K562 (cell line): Measurements from ENCODE around the gene SLC9B2. TPM values are rescaled to one million over a fixed set of nuclear protein-coding genes. Genes with fewer than 3 reads are reported as not detected.
A peak's percentile ranks its signal among the peaks of the same experiment; 100 is the strongest.

Experiments
- ATAC-seq: fragments of 200-7000 bp; cut with Tn5 transposase; 3 replicates; pipeline ENCODE4 v1.9.1; 2020; ENCODE audit warnings: moderate library complexity
- Bru-seq: library from RNA; stranded (reverse); fragments of 400-500 nt; gene quantifications from one replicate; lab custom pipeline; 2021; lab: Mats Ljungman, UMichigan
- BruChase-seq, 2 experiments: library from RNA; stranded (reverse); fragments of 400-500 nt; gene quantifications; one replicate each; lab custom pipeline; 2021; lab: Mats Ljungman, UMichigan
- BruUV-seq: library from RNA; stranded (reverse); fragments of 400-500 nt; replicated peaks from 2 replicates; lab custom pipeline; 2021; lab: Mats Ljungman, UMichigan
- CTCF ChIA-PET: fragments of 300-600 bp; formaldehyde crosslinking; extraction: SDS; loops from one replicate; lab custom pipeline; 2021; ENCODE audit warnings: low intra/inter-chr PET ratio; lab: Yijun Ruan, JAX
- POLR2A ChIA-PET: fragments of 300-600, 350-650 bp; sonication (Branson Sonifier 250); formaldehyde crosslinking; extraction: SDS; loops from one replicate; lab custom pipeline; 2021; ENCODE audit warnings: antibody characterized with exemption, inconsistent platforms; lab: Yijun Ruan, JAX
- DNase-seq, 4 experiments: peaks; one replicate each; pipeline versions ENCODE4 v3.0.0 to v3.0.0-alpha.2; 2011 to 2018; ENCODE audit warnings: low spot score in 3 of 4, mixed read lengths in 3 of 4; ENCODE audit errors: extremely low read depth in 1 of 4
- FAIRE-seq: peaks from 2 replicates; lab custom pipeline; 2011; peaks lifted over from hg19 to GRCh38; lab: Jason Lieb, UNC
- H2AFZ ChIP-seq: 2 replicates; pipeline ENCODE4 v1.6.0; 2011; ENCODE audit warnings: low read depth, low read length, control low read depth, inconsistent platforms
- H3K27ac ChIP-seq: fragments of 200-600 bp; 3 replicates; pipeline ENCODE4 v1.8.0; 2011; ENCODE audit warnings: low read depth, mild to moderate bottlenecking, control low read depth, inconsistent platforms, low read length, moderate library complexity, mixed read lengths; ENCODE audit errors: extremely low read depth
- H3K27me3 ChIP-seq, 2 experiments: fragments of 300-600 bp in 1 of 2; 2 replicates in 1 of 2; 3 replicates in 1 of 2; pipeline versions ENCODE4 v1.6.0 to v1.8.0; 2011; ENCODE audit warnings: inconsistent platforms in 2 of 2, low read length in 2 of 2, mild to moderate bottlenecking in 1 of 2, mixed read lengths in 1 of 2, moderate library complexity in 1 of 2; ENCODE audit not compliant: control insufficient read depth in 2 of 2, insufficient read depth in 2 of 2
- H3K36me3 ChIP-seq: fragments of 300-600 bp; 3 replicates; pipeline ENCODE4 v1.8.0; 2011; ENCODE audit warnings: mild to moderate bottlenecking, low read length, inconsistent platforms; ENCODE audit not compliant: control insufficient read depth, insufficient read depth
- H3K4me1 ChIP-seq, 2 experiments: fragments of 200-600 bp in 1 of 2; replicated peaks in 1 of 2; 2 replicates in 1 of 2; 3 replicates in 1 of 2; pipeline versions ENCODE4 v1.5.1 to v1.8.0; 2011; ENCODE audit warnings: inconsistent platforms in 2 of 2, low read length in 2 of 2, mild to moderate bottlenecking in 1 of 2, mixed read lengths in 1 of 2, moderate library complexity in 1 of 2; ENCODE audit not compliant: control insufficient read depth in 2 of 2, insufficient read depth in 2 of 2
- H3K4me2 ChIP-seq: 2 replicates; pipeline ENCODE4 v1.6.1; 2011; ENCODE audit warnings: low read length, control low read depth, inconsistent platforms, mixed read lengths; ENCODE audit not compliant: insufficient read depth
- H3K4me3 ChIP-seq: fragments of 200-600 bp; sonication (generic), shearing (Covaris generic); 2 replicates; pipeline ENCODE4 v1.5.1; 2016; ENCODE audit warnings: control low read depth, inconsistent platforms
- H3K79me2 ChIP-seq: fragments of 200-600 bp; 3 replicates; pipeline ENCODE4 v1.8.0; 2011; ENCODE audit warnings: low read length, inconsistent platforms; ENCODE audit not compliant: control insufficient read depth, insufficient read depth
- H3K9ac ChIP-seq, 2 experiments: 2 replicates each; pipeline versions ENCODE4 v1.6.0 to v1.6.1; 2011; ENCODE audit warnings: low read depth in 2 of 2, low read length in 2 of 2, control low read depth in 1 of 2, inconsistent platforms in 1 of 2, mild to moderate bottlenecking in 1 of 2, mixed read lengths in 1 of 2; ENCODE audit not compliant: insufficient read depth in 1 of 2
- H3K9me1 ChIP-seq: one replicate; pipeline ENCODE4 v1.6.0; 2011; ENCODE audit warnings: inconsistent platforms, mild to moderate bottlenecking, low read length, moderate library complexity; ENCODE audit not compliant: control insufficient read depth, insufficient read depth
- H3K9me3 ChIP-seq: replicated peaks from 2 replicates; pipeline ENCODE4 v1.5.1; 2011; ENCODE audit warnings: low read depth, low read length, inconsistent platforms; ENCODE audit not compliant: control insufficient read depth, insufficient read depth
- H4K20me1 ChIP-seq: replicated peaks from 2 replicates; pipeline ENCODE4 v1.6.1; 2011; ENCODE audit warnings: low read length, inconsistent platforms, mixed read lengths; ENCODE audit not compliant: control insufficient read depth, insufficient read depth
- ATF4 ChIP-seq: fragments of 450-650 bp; formaldehyde crosslinking; IDR thresholded peaks from 2 replicates; pipeline ENCODE4 v1.4.0; 2022; ENCODE audit warnings: mild to moderate bottlenecking, moderate library complexity
- ELK3 ChIP-seq: fragments of 450-650 bp; formaldehyde crosslinking; IDR thresholded peaks from 2 replicates; pipeline ENCODE4 v1.4.0; 2020; ENCODE audit warnings: mild to moderate bottlenecking
- ILK ChIP-seq: fragments of 450-650 bp; IDR thresholded peaks from 2 replicates; pipeline ENCODE4 v1.6.1; 2016; ENCODE audit warnings: missing genetic modification characterization, low read depth, mild to moderate bottlenecking, missing compliant biosample characterization, moderate library complexity, borderline replicate concordance
- IRF2 ChIP-seq: sonication (generic); formaldehyde crosslinking; IDR thresholded peaks from 2 replicates; pipeline ENCODE4 v1.8.1; 2022; ENCODE audit warnings: mild to moderate bottlenecking, missing genetic modification reagents
- ZBTB9 ChIP-seq: fragments of 450-650 bp; formaldehyde crosslinking; IDR thresholded peaks from 2 replicates; pipeline ENCODE4 v1.4.0; 2020; ENCODE audit warnings: mild to moderate bottlenecking, moderate library complexity
- ZNF239 ChIP-seq: fragments of 250-450 bp; sonication (Bioruptor Pico); IDR thresholded peaks from 2 replicates; pipeline ENCODE4 v1.4.0; 2020; ENCODE audit warnings: mild to moderate bottlenecking
- ZNF668 ChIP-seq: fragments of 250-450 bp; sonication (Bioruptor Pico); IDR thresholded peaks from 2 replicates; pipeline ENCODE4 v1.8.0; 2022; ENCODE audit warnings: mild to moderate bottlenecking, inconsistent platforms
- WGBS: fragments of 100-300 bp; shearing (Covaris generic); methylation state at CpG from one replicate; pipeline ENCODE4 v1.1.6; 2016; ENCODE audit warnings: low coverage, mixed read lengths; ENCODE audit not compliant: insufficient coverage; ENCODE audit errors: missing lambda C conversion rate; 5-methylcytosine and 5-hydroxymethylcytosine counted together
- in situ Hi-C: fragments of 300-500 bp; cut with MboI; formaldehyde crosslinking; loops from 4 replicates; pipeline ENCODE4 v1.15.0; 2018; ENCODE audit warnings: inconsistent platforms, mixed read lengths
- intact Hi-C: fragments of 100-400 bp; cut with micrococcal nuclease; formaldehyde crosslinking; loops from 2 replicates; pipeline ENCODE4 v1.14.2; 2022
- long read RNA-seq, 3 experiments: library from polyadenylated mRNA in 2 of 3; library from RNA in 1 of 3; unstranded in 2 of 3; stranded (forward) in 1 of 3; transcript quantifications; one replicate each; pipeline ENCODE4 v2.0.0, GENCODE V29; 2019 to 2022
- polyA minus RNA-seq, 3 experiments: library from RNA; depleted of rRNA, polyadenylated mRNA; stranded (reverse); fragments of >200 nt; gene quantifications; 2 replicates each; pipeline ENCODE4 v1.2.3, GENCODE V29; 2011
- polyA plus RNA-seq, 8 experiments: library from polyadenylated mRNA; depleted of rRNA in 4 of 8; stranded (reverse) in 5 of 8; unstranded in 3 of 8; fragments of >200 nt; fragmentation: Nextera tagmentation in 2 of 8; fragmentation: Illumina TruSeq in 1 of 8; extraction: Ambion mirVana in 2 of 8; extraction: Trizol in 1 of 8; gene quantifications; 2 replicates each; pipeline versions ENCODE4 v1.2.1 to v1.2.3, GENCODE V29; 2011 to 2014; ENCODE audit warnings: inconsistent platforms in 1 of 8, missing spikeins in 1 of 8
- total RNA-seq, 7 experiments: library from RNA; depleted of rRNA in 6 of 7; stranded (reverse); fragments of >200 nt in 6 of 7; fragmentation: Illumina TruSeq in 2 of 7; extraction: Trizol in 2 of 7; gene quantifications; 2 replicates each; pipeline versions ENCODE4 v1.2.1 to v1.2.3, GENCODE V29; 2011 to 2021; ENCODE audit warnings: low replicate concordance in 1 of 7
- TF ChIP-seq, protein P1 (sequence below): fragments of 250-450 bp; sonication (Bioruptor Pico); IDR thresholded peaks from 2 replicates; pipeline ENCODE4 v1.5.0; 2022; ENCODE audit warnings: mild to moderate bottlenecking
- TF ChIP-seq, protein P2 (sequence below): IDR thresholded peaks from 3 replicates; pipeline ENCODE4 v1.6.1; 2011; ENCODE audit warnings: borderline replicate concordance, mild to moderate bottlenecking; ENCODE audit not compliant: insufficient read length, insufficient read depth

Gene SLC9B2
- total RNA-seq (2011; cell fraction: chromatin; rRNA removed; ENCODE audit: low replicate concordance), result 9.8 and 17.5 TPM in 2 replicates
- total RNA-seq (2011; cell fraction: nucleolus; rRNA removed), result 7.9 and 8.5 TPM in 2 replicates
- total RNA-seq (2011; cell fraction: nucleoplasm; rRNA removed), result 10.6 and 18.2 TPM in 2 replicates
- total RNA-seq (2014; rRNA removed), result 11.4 and 13.5 TPM in 2 replicates
- 13.4 and 14.0 TPM in 2 replicates for total RNA-seq (2014; rRNA removed; fragmentation: Illumina TruSeq; extraction: Trizol)
- 11.3 and 11.4 TPM in 2 replicates for total RNA-seq (2015; rRNA removed; fragmentation: Illumina TruSeq; extraction: Trizol)
- 14.6 and 15.0 TPM in 2 replicates for total RNA-seq (2021)
- 7.6 and 10.2 TPM in 2 replicates for polyA plus RNA-seq (2011; rRNA removed)
- polyA plus RNA-seq (2011; cell fraction: cytosol; rRNA removed), result 5.2 and 6.0 TPM in 2 replicates
- polyA plus RNA-seq (2011; cell fraction: nucleus; rRNA removed), result 8.2 and 8.7 TPM in 2 replicates
- 8.5 and 10.6 TPM in 2 replicates for polyA plus RNA-seq (2012)
- polyA plus RNA-seq (2014; fragmentation: Illumina TruSeq; extraction: Trizol), result 13.3 TPM in 2 replicates
- polyA plus RNA-seq (2014; fragmentation: Nextera tagmentation; extraction: Ambion mirVana), result 1 to 10 TPM; 6.6 to 8.3 TPM
- 10.5 and 13.5 TPM in 2 replicates for polyA plus RNA-seq (2014; rRNA removed)
- polyA minus RNA-seq (2011; rRNA and poly(A)+ RNA removed), result 16.3 and 17.4 TPM in 2 replicates
- 4.3 and 8.2 TPM in 2 replicates for polyA minus RNA-seq (2011; cell fraction: cytosol; rRNA and poly(A)+ RNA removed)
- 11.0 and 14.1 TPM in 2 replicates for polyA minus RNA-seq (2011; cell fraction: nucleus; rRNA and poly(A)+ RNA removed)
- Bru-seq, nascent RNA, result percentile 63 among the genes with signal in this experiment
- percentile 64 among the genes with signal in this experiment for BruChase-seq, experiment 1, labeled RNA remaining after a 2-hour chase
- BruChase-seq, experiment 2, labeled RNA remaining after a 6-hour chase, result percentile 62 among the genes with signal in this experiment
- long read RNA-seq, experiment 1, transcript SLC9B2-206 (4 exons, 824 nt), result major isoform, 7 of 23 reads
- long read RNA-seq, experiment 1, partial matches to known transcripts, result 5 of 23 reads
- long read RNA-seq, experiment 1, other reads (novel, unspliced or antisense), result 7 of 23 reads
- long read RNA-seq, experiment 2, partial matches to known transcripts, result 1 of 11 reads
- long read RNA-seq, experiment 2, other reads (novel, unspliced or antisense), result 6 of 11 reads
- long read RNA-seq, experiment 3, partial matches to known transcripts, result 0 of 8 reads
- long read RNA-seq, experiment 3, other reads (novel, unspliced or antisense), result 4 of 8 reads

DNA sequence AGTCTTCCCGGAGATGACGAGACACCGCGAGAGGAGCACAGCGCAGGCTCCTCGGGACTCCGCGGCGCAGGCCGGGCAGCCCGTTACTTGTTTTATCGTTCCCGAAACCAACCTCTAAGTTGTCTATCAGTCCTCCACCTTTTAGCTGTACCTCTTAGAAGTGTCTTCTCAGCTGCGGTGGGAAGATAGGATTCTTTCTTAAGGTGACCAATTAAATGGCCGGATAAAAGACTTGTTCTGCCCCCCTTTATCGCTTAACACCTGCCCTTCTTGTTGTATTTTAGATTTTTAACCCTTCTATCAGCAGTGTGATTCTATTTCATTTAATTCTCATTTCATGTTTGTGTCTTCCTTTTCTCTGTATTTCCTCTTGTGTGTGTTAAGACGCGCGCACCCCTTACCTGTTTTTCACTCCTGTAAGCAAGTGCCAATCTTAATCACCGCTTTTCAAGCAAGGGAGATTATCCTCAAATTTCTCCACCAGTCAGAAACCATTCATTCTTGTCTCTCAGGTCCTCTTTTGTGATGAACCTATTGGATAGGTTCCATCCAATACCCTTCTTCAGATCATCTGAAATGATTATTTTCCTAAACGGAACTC is at the start of gene SLC9B2:
TSS of gene SLC9B2 (minus strand) at position 15 of the 601 bp plus-strand sequence. CDS start 9,211 bp downstream, outside the sequence.
- in situ Hi-C loops, result no loop called here
- FAIRE-seq, result peak; percentile 29
- POLR2A ChIA-PET, result no interaction called here
- TF ChIP-seq ZNF239 (CRISPR knock-in tag), result no peak
- no peak for TF ChIP-seq ELK3 (CRISPR knock-in tag)
- TF ChIP-seq, protein P1, sequence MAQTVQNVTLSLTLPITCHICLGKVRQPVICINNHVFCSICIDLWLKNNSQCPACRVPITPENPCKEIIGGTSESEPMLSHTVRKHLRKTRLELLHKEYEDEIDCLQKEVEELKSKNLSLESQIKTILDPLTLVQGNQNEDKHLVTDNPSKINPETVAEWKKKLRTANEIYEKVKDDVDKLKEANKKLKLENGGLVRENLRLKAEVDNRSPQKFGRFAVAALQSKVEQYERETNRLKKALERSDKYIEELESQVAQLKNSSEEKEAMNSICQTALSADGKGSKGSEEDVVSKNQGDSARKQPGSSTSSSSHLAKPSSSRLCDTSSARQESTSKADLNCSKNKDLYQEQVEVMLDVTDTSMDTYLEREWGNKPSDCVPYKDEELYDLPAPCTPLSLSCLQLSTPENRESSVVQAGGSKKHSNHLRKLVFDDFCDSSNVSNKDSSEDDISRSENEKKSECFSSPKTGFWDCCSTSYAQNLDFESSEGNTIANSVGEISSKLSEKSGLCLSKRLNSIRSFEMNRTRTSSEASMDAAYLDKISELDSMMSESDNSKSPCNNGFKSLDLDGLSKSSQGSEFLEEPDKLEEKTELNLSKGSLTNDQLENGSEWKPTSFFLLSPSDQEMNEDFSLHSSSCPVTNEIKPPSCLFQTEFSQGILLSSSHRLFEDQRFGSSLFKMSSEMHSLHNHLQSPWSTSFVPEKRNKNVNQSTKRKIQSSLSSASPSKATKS (CRISPR knock-in tag), result no peak
- no peak for TF ChIP-seq ZBTB9 (CRISPR knock-in tag)
- TF ChIP-seq, protein P2, sequence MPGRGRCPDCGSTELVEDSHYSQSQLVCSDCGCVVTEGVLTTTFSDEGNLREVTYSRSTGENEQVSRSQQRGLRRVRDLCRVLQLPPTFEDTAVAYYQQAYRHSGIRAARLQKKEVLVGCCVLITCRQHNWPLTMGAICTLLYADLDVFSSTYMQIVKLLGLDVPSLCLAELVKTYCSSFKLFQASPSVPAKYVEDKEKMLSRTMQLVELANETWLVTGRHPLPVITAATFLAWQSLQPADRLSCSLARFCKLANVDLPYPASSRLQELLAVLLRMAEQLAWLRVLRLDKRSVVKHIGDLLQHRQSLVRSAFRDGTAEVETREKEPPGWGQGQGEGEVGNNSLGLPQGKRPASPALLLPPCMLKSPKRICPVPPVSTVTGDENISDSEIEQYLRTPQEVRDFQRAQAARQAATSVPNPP, result no peak
- no peak for TF ChIP-seq ILK
- TF ChIP-seq ATF4, result no peak
- TF ChIP-seq IRF2 (CRISPR knock-in tag), result no peak
- no peak for TF ChIP-seq ZNF668

More for the DNA sequence above, at the start of gene SLC9B2:
- peak within 1 kb of the TSS; percentile 79 to 94 for H3K9ac ChIP-seq
- DNase-seq (peak in 2 of 4 experiments; percentile 65 to 74), ATAC-seq (peak; percentile 88)
- intact Hi-C loops, result loop anchor here (5.0 kb wide), 1 partner anchor 250 kb away; the partner anchor contains the start of gene UBE2D3
- H3K27me3 ChIP-seq, result no peaks in the 10 kb centered on the region
- BruUV-seq, result TSS peak; percentile 64
- H3K27ac ChIP-seq, result peak within 1 kb of the TSS; percentile 80
- no peaks in the 10 kb centered on the region for H3K9me3 ChIP-seq
- no peaks in the 10 kb centered on the region for H3K9me1 ChIP-seq
- H3K36me3 ChIP-seq, result no peaks in the 10 kb centered on the region
- peak within 1 kb of the TSS; percentile 89 for H2AFZ ChIP-seq
- peak within 1 kb of the TSS; percentile 79 for H3K4me2 ChIP-seq
- no peaks in the 10 kb centered on the region for H4K20me1 ChIP-seq
- H3K4me3 ChIP-seq, result peak within 1 kb of the TSS; percentile 54
- 9% methylated on average over 21 of the region's 21 CpGs for WGBS
- CTCF ChIA-PET, result no interaction called here
- peaks cover 21% of the 10 kb centered on the region; the same call in 2 of the 3 replicates for H3K79me2 ChIP-seq
- peaks cover 10 to 13% of the 10 kb centered on the region in 2 experiments; a peak in 4 of 5 replicates for H3K4me1 ChIP-seq
